Muscle of arm (tissue), 14 donors: Measurements from ENCODE around the gene MIGA2. TPM values are rescaled to one million over a fixed set of nuclear protein-coding genes. Genes with fewer than 3 reads are reported as not detected.
A peak's percentile ranks its signal among the peaks of the same experiment; 100 is the strongest.
"Not testable (repeated sequence)": the region's sequence is repeated elsewhere in the genome, so short reads cannot be mapped to it uniquely, and the experiment has no call there.

ENCODE experiments used
- DNase-seq: peaks from one replicate; pipeline ENCODE4 v3.0.0-alpha.2; 2013
- long read RNA-seq, 11 donors: transcript quantifications; one replicate each; lab custom pipeline, GENCODE V29; 2026
- polyA plus RNA-seq, 12 donors: library from polyadenylated mRNA; unstranded; fragments of 120-200 nt; gene quantifications; one replicate each; pipeline ENCODE4 v1.2.1, GENCODE V29; 2013; ENCODE audit not compliant: insufficient read length in 12 of 12

MIGA2 gene
- polyA plus RNA-seq: 10 to 100 TPM in 10 of 12 donors, 1 to 10 TPM in 1, not detected in 1; 9.6 to 21.6 (median 13.6) TPM
- long read RNA-seq, donor 1, partial matches to known transcripts: 5 of 7 reads
- long read RNA-seq, donor 1, other reads (novel, unspliced or antisense): 0 of 7 reads
- long read RNA-seq, donor 2: 0 reads
- long read RNA-seq, donor 3: 0 reads
- long read RNA-seq, donor 4: 0 reads
- long read RNA-seq, donor 5: 0 reads
- long read RNA-seq, donor 6: 0 reads
- long read RNA-seq, donor 7: 0 reads
- long read RNA-seq, donor 8, partial matches to known transcripts: 0 of 2 reads
- long read RNA-seq, donor 8, other reads (novel, unspliced or antisense): 0 of 2 reads
- long read RNA-seq, donor 9: 0 reads
- long read RNA-seq, donor 10: 0 reads
- long read RNA-seq, donor 11, partial matches to known transcripts: 9 of 10 reads
- long read RNA-seq, donor 11, other reads (novel, unspliced or antisense): 0 of 10 reads

GRCh38 chr9:129036241-129036922 is at the start of gene MIGA2:
MIGA2 (plus strand) TSS chr9:129036626; CDS start chr9:129040595, 3,969 bp downstream.
- DNase-seq: peak; percentile 99

GRCh38 chr9:128986671-128987070 is 49.8 kb upstream of the MIGA2 start:
- DNase-seq: no peak

GRCh38 chr9:128987805-128988204 is 48.6 kb upstream of the MIGA2 start:
- DNase-seq: peak; percentile 51

GRCh38 chr9:128992995-128993394 is 43.4 kb upstream of the MIGA2 start:
- DNase-seq: no peak

- DNase-seq: no peak
These were observed 40.6 kb upstream of the MIGA2 start for GRCh38 chr9:128995791-128996190.

GRCh38 chr9:128998462-128998861 is 38.0 kb upstream of the MIGA2 start:
- DNase-seq: no peak

GRCh38 chr9:128999581-129000206 is 36.7 kb upstream of the MIGA2 start:
- DNase-seq: no peak

GRCh38 chr9:129001504-129002325 is 34.7 kb upstream of the MIGA2 start:
- no peak for DNase-seq

- DNase-seq: no peak
These were observed 33.4 kb upstream of the MIGA2 start for GRCh38 chr9:129002992-129003391.

- not testable (repeated sequence) for DNase-seq
These were observed 32.3 kb upstream of the MIGA2 start for GRCh38 chr9:129004173-129004572.

GRCh38 chr9:129005336-129005997 is 31.0 kb upstream of the MIGA2 start:
- DNase-seq: no peak

GRCh38 chr9:129006328-129007034 is 29.9 kb upstream of the MIGA2 start:
- DNase-seq: peak; percentile 65

GRCh38 chr9:129007035-129007765 is 29.2 kb upstream of the MIGA2 start:
- DNase-seq: peak; percentile 56

- no peak for DNase-seq
These were observed 28.5 kb upstream of the MIGA2 start for GRCh38 chr9:129007766-129008468.

GRCh38 chr9:129008469-129008965 is 27.9 kb upstream of the MIGA2 start:
- DNase-seq: no peak

- DNase-seq: no peak
These were observed 27.3 kb upstream of the MIGA2 start for GRCh38 chr9:129008986-129009583.

- DNase-seq: no peak
These were observed 26.8 kb upstream of the MIGA2 start for GRCh38 chr9:129009584-129010141.
